K562 (cell line): ENCODE data around the gene ACTRT3. TPM values are rescaled to one million over a fixed set of nuclear protein-coding genes. Genes with fewer than 3 reads are reported as not detected.

ENCODE experiments used
- ATAC-seq: fragments of 200-7000 bp; cut with Tn5 transposase; 3 replicates; pipeline ENCODE4 v1.9.1; 2020; ENCODE audit warnings: moderate library complexity
- BruUV-seq: library from RNA; stranded (reverse); fragments of 400-500 nt; replicated peaks from 2 replicates; lab custom pipeline; 2021; lab: Mats Ljungman, UMichigan
- CTCF ChIA-PET: fragments of 300-600 bp; formaldehyde crosslinking; extraction: SDS; loops from one replicate; lab custom pipeline; 2021; ENCODE audit warnings: low intra/inter-chr PET ratio; lab: Yijun Ruan, JAX
- POLR2A ChIA-PET: fragments of 300-600, 350-650 bp; sonication (Branson Sonifier 250); formaldehyde crosslinking; extraction: SDS; loops from one replicate; lab custom pipeline; 2021; ENCODE audit warnings: antibody characterized with exemption, inconsistent platforms; lab: Yijun Ruan, JAX
- DNase-seq, 4 experiments: peaks; one replicate each; pipeline versions ENCODE4 v3.0.0 to v3.0.0-alpha.2; 2011 to 2018; ENCODE audit warnings: low spot score in 3 of 4, mixed read lengths in 3 of 4; ENCODE audit errors: extremely low read depth in 1 of 4
- FAIRE-seq: peaks from 2 replicates; lab custom pipeline; 2011; peaks lifted over from hg19 to GRCh38; lab: Jason Lieb, UNC
- H2AFZ ChIP-seq: 2 replicates; pipeline ENCODE4 v1.6.0; 2011; ENCODE audit warnings: low read depth, low read length, control low read depth, inconsistent platforms
- H3K27ac ChIP-seq: fragments of 200-600 bp; 3 replicates; pipeline ENCODE4 v1.8.0; 2011; ENCODE audit warnings: low read depth, mild to moderate bottlenecking, control low read depth, inconsistent platforms, low read length, moderate library complexity, mixed read lengths; ENCODE audit errors: extremely low read depth
- H3K27me3 ChIP-seq, 2 experiments: fragments of 300-600 bp in 1 of 2; 2 replicates in 1 of 2; 3 replicates in 1 of 2; pipeline versions ENCODE4 v1.6.0 to v1.8.0; 2011; ENCODE audit warnings: inconsistent platforms in 2 of 2, low read length in 2 of 2, mild to moderate bottlenecking in 1 of 2, mixed read lengths in 1 of 2, moderate library complexity in 1 of 2; ENCODE audit not compliant: control insufficient read depth in 2 of 2, insufficient read depth in 2 of 2
- H3K36me3 ChIP-seq: fragments of 300-600 bp; 3 replicates; pipeline ENCODE4 v1.8.0; 2011; ENCODE audit warnings: mild to moderate bottlenecking, low read length, inconsistent platforms; ENCODE audit not compliant: control insufficient read depth, insufficient read depth
- H3K4me1 ChIP-seq, 2 experiments: fragments of 200-600 bp in 1 of 2; replicated peaks in 1 of 2; 2 replicates in 1 of 2; 3 replicates in 1 of 2; pipeline versions ENCODE4 v1.5.1 to v1.8.0; 2011; ENCODE audit warnings: inconsistent platforms in 2 of 2, low read length in 2 of 2, mild to moderate bottlenecking in 1 of 2, mixed read lengths in 1 of 2, moderate library complexity in 1 of 2; ENCODE audit not compliant: control insufficient read depth in 2 of 2, insufficient read depth in 2 of 2
- H3K4me2 ChIP-seq: 2 replicates; pipeline ENCODE4 v1.6.1; 2011; ENCODE audit warnings: low read length, control low read depth, inconsistent platforms, mixed read lengths; ENCODE audit not compliant: insufficient read depth
- H3K4me3 ChIP-seq: fragments of 200-600 bp; sonication (generic), shearing (Covaris generic); 2 replicates; pipeline ENCODE4 v1.5.1; 2016; ENCODE audit warnings: control low read depth, inconsistent platforms
- H3K79me2 ChIP-seq: fragments of 200-600 bp; 3 replicates; pipeline ENCODE4 v1.8.0; 2011; ENCODE audit warnings: low read length, inconsistent platforms; ENCODE audit not compliant: control insufficient read depth, insufficient read depth
- H3K9ac ChIP-seq, 2 experiments: 2 replicates each; pipeline versions ENCODE4 v1.6.0 to v1.6.1; 2011; ENCODE audit warnings: low read depth in 2 of 2, low read length in 2 of 2, control low read depth in 1 of 2, inconsistent platforms in 1 of 2, mild to moderate bottlenecking in 1 of 2, mixed read lengths in 1 of 2; ENCODE audit not compliant: insufficient read depth in 1 of 2
- H3K9me1 ChIP-seq: one replicate; pipeline ENCODE4 v1.6.0; 2011; ENCODE audit warnings: inconsistent platforms, mild to moderate bottlenecking, low read length, moderate library complexity; ENCODE audit not compliant: control insufficient read depth, insufficient read depth
- H3K9me3 ChIP-seq: replicated peaks from 2 replicates; pipeline ENCODE4 v1.5.1; 2011; ENCODE audit warnings: low read depth, low read length, inconsistent platforms; ENCODE audit not compliant: control insufficient read depth, insufficient read depth
- H4K20me1 ChIP-seq: replicated peaks from 2 replicates; pipeline ENCODE4 v1.6.1; 2011; ENCODE audit warnings: low read length, inconsistent platforms, mixed read lengths; ENCODE audit not compliant: control insufficient read depth, insufficient read depth
- ARNT ChIP-seq, 2 experiments: fragments of 450-650 bp; IDR thresholded peaks; 2 replicates each; pipeline ENCODE4 v1.6.1; 2016; ENCODE audit warnings: mild to moderate bottlenecking in 1 of 2
- CBFA2T3 ChIP-seq: fragments of 450-650 bp; IDR thresholded peaks from 2 replicates; pipeline ENCODE4 v1.6.1; 2017
- GABPA ChIP-seq: fragments of 200-800 bp; sonication (Bioruptor generic); conservative IDR thresholded peaks from 2 replicates; pipeline ENCODE4 v1.6.1; 2016; ENCODE audit warnings: low read depth, missing genetic modification characterization, missing compliant biosample characterization
- MAFG ChIP-seq: fragments of 450-650 bp; conservative IDR thresholded peaks from 2 replicates; pipeline ENCODE4 v1.6.1; 2016; ENCODE audit warnings: missing genetic modification characterization, missing compliant biosample characterization
- PHF20 ChIP-seq: fragments of 450-650 bp; IDR thresholded peaks from 2 replicates; pipeline ENCODE4 v1.6.1; 2018; ENCODE audit not compliant: partially characterized antibody
- SREBF1 ChIP-seq: fragments of 150-350 bp; IDR thresholded peaks from 2 replicates; pipeline ENCODE4 v1.6.1; 2014; ENCODE audit warnings: antibody characterized with exemption, low read depth, low read length, borderline replicate concordance
- SRSF3 ChIP-seq: fragments of 200-400 bp; formaldehyde crosslinking; IDR thresholded peaks from 2 replicates; pipeline ENCODE4 v1.6.1; 2016; ENCODE audit warnings: mild to moderate bottlenecking, low read length, moderate library complexity; ENCODE audit not compliant: insufficient read depth
- ZNF212 ChIP-seq: fragments of 450-650 bp; formaldehyde crosslinking; IDR thresholded peaks from 2 replicates; pipeline ENCODE4 v1.4.0; 2020; ENCODE audit warnings: mild to moderate bottlenecking
- ZNF239 ChIP-seq: fragments of 250-450 bp; sonication (Bioruptor Pico); IDR thresholded peaks from 2 replicates; pipeline ENCODE4 v1.4.0; 2020; ENCODE audit warnings: mild to moderate bottlenecking
- ZNF431 ChIP-seq: sonication (generic); formaldehyde crosslinking; IDR thresholded peaks from 2 replicates; pipeline ENCODE4 v1.8.0; 2022; ENCODE audit warnings: mild to moderate bottlenecking, missing genetic modification reagents
- WGBS: fragments of 100-300 bp; shearing (Covaris generic); methylation state at CpG from one replicate; pipeline ENCODE4 v1.1.6; 2016; ENCODE audit warnings: low coverage, mixed read lengths; ENCODE audit not compliant: insufficient coverage; ENCODE audit errors: missing lambda C conversion rate; 5-methylcytosine and 5-hydroxymethylcytosine counted together
- in situ Hi-C: fragments of 300-500 bp; cut with MboI; formaldehyde crosslinking; loops from 4 replicates; pipeline ENCODE4 v1.15.0; 2018; ENCODE audit warnings: inconsistent platforms, mixed read lengths
- intact Hi-C: fragments of 100-400 bp; cut with micrococcal nuclease; formaldehyde crosslinking; loops from 2 replicates; pipeline ENCODE4 v1.14.2; 2022
- polyA plus RNA-seq, 8 experiments: library from polyadenylated mRNA; depleted of rRNA in 4 of 8; stranded (reverse) in 5 of 8; unstranded in 3 of 8; fragments of >200 nt; fragmentation: Nextera tagmentation in 2 of 8; fragmentation: Illumina TruSeq in 1 of 8; extraction: Ambion mirVana in 2 of 8; extraction: Trizol in 1 of 8; gene quantifications; 2 replicates each; pipeline versions ENCODE4 v1.2.1 to v1.2.3, GENCODE V29; 2011 to 2014; ENCODE audit warnings: inconsistent platforms in 1 of 8, missing spikeins in 1 of 8
- total RNA-seq, 7 experiments: library from RNA; depleted of rRNA in 6 of 7; stranded (reverse); fragments of >200 nt in 6 of 7; fragmentation: Illumina TruSeq in 2 of 7; extraction: Trizol in 2 of 7; gene quantifications; 2 replicates each; pipeline versions ENCODE4 v1.2.1 to v1.2.3, GENCODE V29; 2011 to 2021; ENCODE audit warnings: low replicate concordance in 1 of 7
- TF ChIP-seq, protein P1 (sequence below): fragments of 450-650 bp; formaldehyde crosslinking; IDR thresholded peaks from 2 replicates; pipeline ENCODE4 v1.4.0; 2020; ENCODE audit warnings: mild to moderate bottlenecking
- TF ChIP-seq, protein P2 (sequence below): fragments of 450-650 bp; IDR thresholded peaks from 2 replicates; pipeline ENCODE4 v1.6.1; 2016; ENCODE audit warnings: antibody characterized with exemption
- TF ChIP-seq, protein P3 (sequence below): sonication (generic); formaldehyde crosslinking; IDR thresholded peaks from 2 replicates; pipeline ENCODE4 v1.8.1; 2022; ENCODE audit warnings: missing genetic modification reagents
- TF ChIP-seq, protein P4 (sequence below): fragments of 250-450 bp; sonication (Bioruptor Pico); IDR thresholded peaks from 2 replicates; pipeline ENCODE4 v1.8.0; 2022; ENCODE audit warnings: moderate library complexity, mild to moderate bottlenecking, inconsistent platforms
- TF ChIP-seq, protein P5 (sequence below): IDR thresholded peaks from 2 replicates; pipeline ENCODE4 v1.6.1; 2012; ENCODE audit warnings: low read depth, low read length, improper control_type of control experiment, borderline replicate concordance

The ACTRT3 gene
- total and polyA plus RNA-seq, 9 of the 15 experiments (the other 6 are each of a cell fraction or from before 2014, with no cell fraction given), result 0.06 to 0.11 (median 0.07) TPM; not detected in 5

DNA sequence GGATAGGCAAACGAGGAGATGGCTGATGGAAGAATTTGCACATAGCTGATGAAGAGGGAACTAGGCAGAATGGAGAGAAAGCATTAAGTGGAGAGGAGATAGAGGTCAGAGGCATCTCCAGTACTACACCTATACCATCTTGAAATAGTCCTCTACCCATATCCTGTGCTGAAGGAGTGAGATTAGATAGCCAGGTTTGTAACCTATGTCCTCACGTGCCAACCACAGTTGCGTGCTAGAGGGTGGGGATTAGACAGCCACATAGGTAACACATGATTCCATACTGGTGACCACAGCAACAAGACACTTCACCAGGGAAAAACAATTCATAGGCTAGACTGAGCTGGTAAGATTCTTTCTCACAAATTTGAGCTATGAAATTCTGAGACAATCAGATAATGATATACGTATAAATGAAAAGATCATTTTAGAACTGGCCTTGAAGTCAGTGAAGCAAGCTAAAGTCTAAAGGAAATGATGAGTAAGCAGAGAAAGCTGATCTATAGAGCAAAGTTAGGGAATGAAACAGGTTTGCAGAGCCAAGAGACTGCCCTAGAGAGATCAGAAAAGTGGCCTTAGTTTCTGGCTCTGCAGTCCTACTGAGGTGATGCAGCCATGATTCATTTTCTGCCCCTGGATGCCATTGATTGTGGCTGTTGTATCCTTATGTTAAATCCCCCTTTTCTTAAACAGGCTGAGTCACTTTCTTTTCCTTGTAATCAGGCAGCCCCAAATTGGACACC, 21.5 kb upstream of the ACTRT3 start:
- Histone ChIP-seq H3K4me1 (no peaks in the 10 kb centered on the region; a peak in 1 of 5 replicates), H3K4me2 (no peak overlapping the region), H3K9me1 (no peaks in the 10 kb centered on the region), H3K9me3 (no peaks in the 10 kb centered on the region), H2AFZ (no peak overlapping the region), H3K27ac (no peak overlapping the region), H4K20me1 (no peaks in the 10 kb centered on the region), H3K79me2 (no peaks in the 10 kb centered on the region), H3K4me3 (no peak overlapping the region), H3K9ac (no peak overlapping the region), H3K36me3 (peaks cover 46% of the 10 kb centered on the region), H3K27me3 (no peaks in the 10 kb centered on the region)
- BruUV-seq, result no TSS peak
- ATAC-seq (peak; percentile 70), FAIRE-seq (no peak), DNase-seq (no peak)
- intact Hi-C loops, result no loop called here
- in situ Hi-C loops, result no loop called here
- CTCF ChIA-PET, result no interaction called here
- WGBS, result 50% methylated on average over 4 of the region's 4 CpGs
- POLR2A ChIA-PET, result interaction anchor here (0.6 to 1.9 kb wide), 2 partner anchors 10 to 1710 kb away, joined by 3 to 6 read pairs; no protein-coding TSS in a partner anchor
- TF ChIP-seq, protein P1, sequence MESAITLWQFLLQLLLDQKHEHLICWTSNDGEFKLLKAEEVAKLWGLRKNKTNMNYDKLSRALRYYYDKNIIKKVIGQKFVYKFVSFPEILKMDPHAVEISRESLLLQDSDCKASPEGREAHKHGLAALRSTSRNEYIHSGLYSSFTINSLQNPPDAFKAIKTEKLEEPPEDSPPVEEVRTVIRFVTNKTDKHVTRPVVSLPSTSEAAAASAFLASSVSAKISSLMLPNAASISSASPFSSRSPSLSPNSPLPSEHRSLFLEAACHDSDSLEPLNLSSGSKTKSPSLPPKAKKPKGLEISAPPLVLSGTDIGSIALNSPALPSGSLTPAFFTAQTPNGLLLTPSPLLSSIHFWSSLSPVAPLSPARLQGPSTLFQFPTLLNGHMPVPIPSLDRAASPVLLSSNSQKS, result no peak
- TF ChIP-seq, protein P2, sequence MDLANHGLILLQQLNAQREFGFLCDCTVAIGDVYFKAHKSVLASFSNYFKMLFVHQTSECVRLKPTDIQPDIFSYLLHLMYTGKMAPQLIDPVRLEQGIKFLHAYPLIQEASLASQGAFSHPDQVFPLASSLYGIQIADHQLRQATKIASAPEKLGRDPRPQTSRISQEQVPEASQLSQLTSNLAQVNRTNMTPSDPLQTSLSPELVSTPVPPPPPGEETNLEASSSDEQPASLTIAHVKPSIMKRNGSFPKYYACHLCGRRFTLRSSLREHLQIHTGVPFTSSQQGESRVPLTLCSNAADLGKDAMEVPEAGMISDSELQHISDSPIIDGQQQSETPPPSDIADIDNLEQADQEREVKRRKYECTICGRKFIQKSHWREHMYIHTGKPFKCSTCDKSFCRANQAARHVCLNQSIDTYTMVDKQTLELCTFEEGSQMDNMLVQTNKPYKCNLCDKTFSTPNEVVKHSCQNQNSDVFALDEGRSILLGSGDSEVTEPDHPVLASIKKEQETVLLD, result no peak
- TF ChIP-seq ZNF431 (CRISPR knock-in tag) (no peak), PHF20 (no peak), CBFA2T3 (peak; percentile 25; the same call in 1 of the 2 replicates), ZNF239 (no peak), GABPA (no peak), ZNF212 (CRISPR knock-in tag) (no peak), MAFG (tag) (peak; percentile 46; the same call in 1 of the 2 replicates), ARNT (IDR thresholded peaks at IDR 0.05) (no peak), SRSF3 (no peak), SREBF1 (no peak)
- TF ChIP-seq, protein P3, sequence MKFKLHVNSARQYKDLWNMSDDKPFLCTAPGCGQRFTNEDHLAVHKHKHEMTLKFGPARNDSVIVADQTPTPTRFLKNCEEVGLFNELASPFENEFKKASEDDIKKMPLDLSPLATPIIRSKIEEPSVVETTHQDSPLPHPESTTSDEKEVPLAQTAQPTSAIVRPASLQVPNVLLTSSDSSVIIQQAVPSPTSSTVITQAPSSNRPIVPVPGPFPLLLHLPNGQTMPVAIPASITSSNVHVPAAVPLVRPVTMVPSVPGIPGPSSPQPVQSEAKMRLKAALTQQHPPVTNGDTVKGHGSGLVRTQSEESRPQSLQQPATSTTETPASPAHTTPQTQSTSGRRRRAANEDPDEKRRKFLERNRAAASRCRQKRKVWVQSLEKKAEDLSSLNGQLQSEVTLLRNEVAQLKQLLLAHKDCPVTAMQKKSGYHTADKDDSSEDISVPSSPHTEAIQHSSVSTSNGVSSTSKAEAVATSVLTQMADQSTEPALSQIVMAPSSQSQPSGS (CRISPR knock-in tag), result no peak
- TF ChIP-seq, protein P4, sequence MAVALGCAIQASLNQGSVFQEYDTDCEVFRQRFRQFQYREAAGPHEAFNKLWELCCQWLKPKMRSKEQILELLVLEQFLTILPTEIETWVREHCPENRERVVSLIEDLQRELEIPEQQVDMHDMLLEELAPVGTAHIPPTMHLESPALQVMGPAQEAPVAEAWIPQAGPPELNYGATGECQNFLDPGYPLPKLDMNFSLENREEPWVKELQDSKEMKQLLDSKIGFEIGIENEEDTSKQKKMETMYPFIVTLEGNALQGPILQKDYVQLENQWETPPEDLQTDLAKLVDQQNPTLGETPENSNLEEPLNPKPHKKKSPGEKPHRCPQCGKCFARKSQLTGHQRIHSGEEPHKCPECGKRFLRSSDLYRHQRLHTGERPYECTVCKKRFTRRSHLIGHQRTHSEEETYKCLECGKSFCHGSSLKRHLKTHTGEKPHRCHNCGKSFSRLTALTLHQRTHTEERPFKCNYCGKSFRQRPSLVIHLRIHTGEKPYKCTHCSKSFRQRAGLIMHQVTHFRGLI (CRISPR knock-in tag), result no peak
- TF ChIP-seq, protein P5, sequence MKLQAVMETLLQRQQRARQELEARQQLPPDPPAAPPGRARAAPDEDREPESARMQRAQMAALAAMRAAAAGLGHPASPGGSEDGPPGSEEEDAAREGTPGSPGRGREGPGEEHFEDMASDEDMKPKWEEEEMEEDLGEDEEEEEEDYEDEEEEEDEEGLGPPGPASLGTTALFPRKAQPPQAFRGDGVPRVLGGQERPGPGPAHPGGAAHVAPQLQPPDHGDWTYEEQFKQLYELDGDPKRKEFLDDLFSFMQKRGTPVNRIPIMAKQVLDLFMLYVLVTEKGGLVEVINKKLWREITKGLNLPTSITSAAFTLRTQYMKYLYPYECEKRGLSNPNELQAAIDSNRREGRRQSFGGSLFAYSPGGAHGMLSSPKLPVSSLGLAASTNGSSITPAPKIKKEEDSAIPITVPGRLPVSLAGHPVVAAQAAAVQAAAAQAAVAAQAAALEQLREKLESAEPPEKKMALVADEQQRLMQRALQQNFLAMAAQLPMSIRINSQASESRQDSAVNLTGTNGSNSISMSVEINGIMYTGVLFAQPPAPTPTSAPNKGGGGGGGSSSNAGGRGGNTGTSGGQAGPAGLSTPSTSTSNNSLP, result no peak
